HepG2 (cell line): ENCODE measurements around the gene CA12. TPM values are rescaled to one million over a fixed set of nuclear protein-coding genes. Genes with fewer than 3 reads are reported as not detected.

Experiments
- ATAC-seq: fragments of 200-7000 bp; cut with Tn5 transposase; 3 replicates; pipeline ENCODE4 v1.9.1; 2020; ENCODE audit warnings: mild to moderate bottlenecking, moderate library complexity
- BruUV-seq: library from RNA; stranded (reverse); fragments of 400-500 nt; replicated peaks from 2 replicates; lab custom pipeline; 2021; lab: Mats Ljungman, UMichigan
- CTCF ChIA-PET: fragments of 300-600 bp; formaldehyde crosslinking; extraction: SDS; loops from one replicate; lab custom pipeline; 2021; ENCODE audit warnings: low total read pairs, inconsistent platforms, low intra/inter-chr PET ratio; lab: Yijun Ruan, JAX
- POLR2A ChIA-PET: fragments of 350-600 bp; sonication (Branson Sonifier 250); formaldehyde crosslinking; loops from one replicate; lab custom pipeline; 2020; ENCODE audit warnings: antibody characterized with exemption, inconsistent platforms; lab: Yijun Ruan, JAX
- DNase-seq: peaks from one replicate; pipeline ENCODE4 v3.0.0-alpha.2; 2015; ENCODE audit warnings: low spot score
- FAIRE-seq: peaks from 3 replicates; lab custom pipeline; 2011; peaks lifted over from hg19 to GRCh38; lab: Jason Lieb, UNC
- H2AFZ ChIP-seq: one replicate; pipeline ENCODE4 v1.6.1; 2011; ENCODE audit warnings: low read length, inconsistent platforms
- H3K27ac ChIP-seq: fragments of 300-600 bp; 3 replicates; pipeline ENCODE4 v1.8.0; 2011; ENCODE audit warnings: mixed run types, mild to moderate bottlenecking, mixed read lengths, low read length, inconsistent platforms; ENCODE audit not compliant: insufficient read depth; ENCODE audit errors: extremely low read length
- H3K27me3 ChIP-seq, 2 experiments: fragments of 200-600 bp in 1 of 2; 2 replicates in 1 of 2; 3 replicates in 1 of 2; pipeline versions ENCODE4 v1.6.0 to v1.8.0; 2011; ENCODE audit warnings: low read length in 2 of 2, mild to moderate bottlenecking in 2 of 2, moderate library complexity in 2 of 2, inconsistent platforms in 1 of 2; ENCODE audit not compliant: insufficient read depth in 2 of 2, control insufficient read depth in 1 of 2
- H3K36me3 ChIP-seq, 2 experiments: fragments of 200-600 bp in 1 of 2; replicated peaks in 1 of 2; 2 replicates in 1 of 2; 3 replicates in 1 of 2; pipeline versions ENCODE4 v1.5.1 to v1.8.0; 2011; ENCODE audit warnings: low read length in 2 of 2, inconsistent platforms in 1 of 2; ENCODE audit not compliant: insufficient read depth in 2 of 2, control insufficient read depth in 1 of 2
- H3K4me1 ChIP-seq: 2 replicates; pipeline ENCODE4 v1.5.1; 2012; ENCODE audit warnings: low read length, inconsistent platforms; ENCODE audit not compliant: insufficient read depth
- H3K4me2 ChIP-seq: 2 replicates; pipeline ENCODE4 v1.6.0; 2011; ENCODE audit warnings: low read depth, low read length, inconsistent platforms
- H3K4me3 ChIP-seq, 3 experiments: fragments of 200-600 bp in 1 of 3; sonication (generic), shearing (Covaris generic) in 1 of 3; replicated peaks in 1 of 3; 2 replicates each; pipeline ENCODE4 v1.5.1; 2011 to 2016; ENCODE audit warnings: low read length in 3 of 3, inconsistent platforms in 2 of 3, low read depth in 2 of 3, mild to moderate bottlenecking in 2 of 3, control low read depth in 1 of 3, mixed read lengths in 1 of 3; ENCODE audit not compliant: insufficient read depth in 1 of 3
- H3K79me2 ChIP-seq: one replicate; pipeline ENCODE4 v1.6.1; 2011; ENCODE audit warnings: low read length, inconsistent platforms; ENCODE audit not compliant: insufficient read depth
- H3K9ac ChIP-seq: 2 replicates; pipeline ENCODE4 v1.6.0; 2011; ENCODE audit warnings: mild to moderate bottlenecking, low read depth, low read length, inconsistent platforms; ENCODE audit not compliant: insufficient read depth
- H3K9me3 ChIP-seq: 2 replicates; pipeline ENCODE4 v1.5.1; 2012; ENCODE audit warnings: mild to moderate bottlenecking, low read length
- H4K20me1 ChIP-seq: 2 replicates; pipeline ENCODE4 v1.6.0; 2011; ENCODE audit warnings: inconsistent platforms, mild to moderate bottlenecking, low read length, moderate library complexity; ENCODE audit not compliant: insufficient read depth
- FOXC1 ChIP-seq: sonication (generic); formaldehyde crosslinking; IDR thresholded peaks from 2 replicates; pipeline ENCODE4 v1.8.0; 2022; ENCODE audit warnings: mild to moderate bottlenecking, missing genetic modification reagents, borderline replicate concordance
- KDM6A ChIP-seq: IDR thresholded peaks from 2 replicates; pipeline ENCODE4 v1.6.1; 2016; ENCODE audit warnings: low read depth
- NFIB ChIP-seq: sonication (generic); formaldehyde crosslinking; IDR thresholded peaks from 2 replicates; pipeline ENCODE4 v1.9.0; 2021; ENCODE audit warnings: missing genetic modification reagents, mild to moderate bottlenecking, borderline replicate concordance
- PLRG1 ChIP-seq: fragments of 450-650 bp; conservative IDR thresholded peaks from 2 replicates; pipeline ENCODE4 v1.6.1; 2016
- PRPF4 ChIP-seq: fragments of 200-400 bp; formaldehyde crosslinking; IDR thresholded peaks from 2 replicates; pipeline ENCODE4 v1.6.1; 2016; ENCODE audit warnings: low read length, low read depth; ENCODE audit not compliant: poor library complexity, severe bottlenecking
- RBFOX2 ChIP-seq: fragments of 200-400 bp; formaldehyde crosslinking; IDR thresholded peaks from 2 replicates; pipeline ENCODE4 v1.6.1; 2017; ENCODE audit warnings: low read depth, mild to moderate bottlenecking, low read length
- RXRA ChIP-seq: sonication (generic); formaldehyde crosslinking; IDR thresholded peaks from 2 replicates; pipeline ENCODE4 v1.5.1; 2020; ENCODE audit warnings: missing genetic modification reagents
- SP1 ChIP-seq, 2 experiments: fragments of 450-650 bp in 1 of 2; sonication (generic) in 1 of 2; formaldehyde crosslinking in 1 of 2; IDR thresholded peaks; 2 replicates each; pipeline versions ENCODE4 v1.4.0 to v1.6.1; 2016 to 2020; ENCODE audit warnings: missing genetic modification reagents in 1 of 2
- ZNF292 ChIP-seq: sonication (generic); formaldehyde crosslinking; IDR thresholded peaks from 2 replicates; pipeline ENCODE4 v1.8.1; 2022; ENCODE audit warnings: mild to moderate bottlenecking, low read depth, missing genetic modification reagents, borderline replicate concordance
- ZNF468 ChIP-seq: sonication (generic); formaldehyde crosslinking; IDR thresholded peaks from 2 replicates; pipeline ENCODE4 v1.8.0; 2022; ENCODE audit warnings: mild to moderate bottlenecking, moderate library complexity, missing genetic modification reagents
- ZNF816 ChIP-seq: sonication (generic); formaldehyde crosslinking; IDR thresholded peaks from 2 replicates; pipeline ENCODE4 v1.8.0; 2022; ENCODE audit warnings: missing genetic modification reagents, mild to moderate bottlenecking, borderline replicate concordance
- in situ Hi-C: cut with HindIII; loops from 2 replicates; pipeline ENCODE4 v1.10.0; 2017; ENCODE audit warnings: low pct_unique_long_range_greater_than_20kb; ENCODE audit not compliant: extremely low pct_ligation_motif_present
- intact Hi-C: fragments of 100-400 bp; cut with micrococcal nuclease; formaldehyde crosslinking; loops from one replicate; pipeline ENCODE4 v1.10.0; 2022; ENCODE audit not compliant: unreplicated experiment
- polyA plus RNA-seq, 8 experiments: library from polyadenylated mRNA; depleted of rRNA in 3 of 8; stranded (reverse) in 7 of 8; unstranded in 1 of 8; fragments of >200 nt; fragmentation: Illumina TruSeq in 4 of 8; extraction: Trizol in 4 of 8; gene quantifications; 2 replicates each; pipeline versions ENCODE4 v1.2.1 to v1.2.3, GENCODE V29; 2011 to 2016; ENCODE audit warnings: low read depth in 4 of 8, missing spikeins in 1 of 8, mixed read lengths in 1 of 8; ENCODE audit not compliant: insufficient read depth in 1 of 8
- total RNA-seq, 5 experiments: library from RNA; depleted of rRNA; stranded (reverse); fragments of >200 nt; fragmentation: Illumina TruSeq; extraction: Trizol; gene quantifications; 2 replicates each; pipeline ENCODE4 v1.2.3, GENCODE V29; 2016; ENCODE audit warnings: low read depth in 1 of 5
- TF ChIP-seq, protein P1 (sequence below), 2 experiments: sonication (generic) in 1 of 2; formaldehyde crosslinking in 1 of 2; IDR thresholded peaks; 2 replicates each; pipeline versions ENCODE4 v1.5.1 to v1.6.1; 2011 to 2020; ENCODE audit warnings: borderline replicate concordance in 1 of 2, low read depth in 1 of 2, low read length in 1 of 2, mild to moderate bottlenecking in 1 of 2, missing genetic modification reagents in 1 of 2, moderate library complexity in 1 of 2
- TF ChIP-seq, protein P2 (sequence below): sonication (generic); formaldehyde crosslinking; IDR thresholded peaks from 2 replicates; pipeline ENCODE4 v1.4.0; 2020; ENCODE audit warnings: mild to moderate bottlenecking, low read depth, missing genetic modification reagents
- TF ChIP-seq, protein P3 (sequence below): sonication (generic); formaldehyde crosslinking; IDR thresholded peaks from 2 replicates; pipeline ENCODE4 v1.5.1; 2020; ENCODE audit warnings: mild to moderate bottlenecking, missing genetic modification reagents

The CA12 gene
- total and polyA plus RNA-seq, 2 of the 13 experiments (the other 11 are each of a cell fraction or from before 2014, with no cell fraction given) = 0.07 to 0.20 TPM

DNA sequence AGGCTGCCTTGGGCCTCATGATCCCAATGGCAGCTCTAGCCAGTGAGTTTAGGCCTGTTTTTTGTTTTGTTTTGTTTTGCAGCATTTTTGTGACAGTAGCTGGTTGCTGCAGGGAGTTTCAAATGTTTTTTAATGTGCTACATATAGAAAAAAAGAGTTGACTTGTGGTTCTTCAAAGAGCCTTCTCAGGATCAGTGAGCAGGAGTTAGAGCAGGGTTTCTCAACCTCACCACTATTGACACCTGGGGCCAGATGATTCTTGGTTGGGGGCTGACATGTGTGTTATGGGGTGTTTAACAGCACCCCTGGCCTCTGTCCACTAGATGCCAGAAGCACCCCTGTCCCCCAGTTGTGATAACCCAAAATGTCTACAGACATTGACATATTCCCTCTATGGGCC is 86.3 kb downstream of the CA12 start:
- ChIA-PET POLR2A (no interaction called here), CTCF (no interaction called here)
- intact Hi-C loops = no loop called here
- no peaks in the 10 kb centered on the region for H3K36me3 ChIP-seq
- H3K9me3 ChIP-seq = no peaks in the 10 kb centered on the region
- no peak overlapping the region for H3K4me3 ChIP-seq
- H3K79me2 ChIP-seq = no peaks in the 10 kb centered on the region
- no peaks in the 10 kb centered on the region for H3K27me3 ChIP-seq
- H2AFZ ChIP-seq = no peak overlapping the region
- H3K27ac ChIP-seq = no peak overlapping the region
- FAIRE-seq = no peak
- peaks cover 18% of the 10 kb centered on the region for H3K4me1 ChIP-seq
- in situ Hi-C loops = loop anchor here (25.0 kb wide), 1 partner anchor 267 kb away; no protein-coding TSS in a partner anchor
- no peak for TF ChIP-seq ZNF468 (CRISPR knock-in tag)
- no peak for TF ChIP-seq NFIB (CRISPR knock-in tag)
- TF ChIP-seq, protein P1, sequence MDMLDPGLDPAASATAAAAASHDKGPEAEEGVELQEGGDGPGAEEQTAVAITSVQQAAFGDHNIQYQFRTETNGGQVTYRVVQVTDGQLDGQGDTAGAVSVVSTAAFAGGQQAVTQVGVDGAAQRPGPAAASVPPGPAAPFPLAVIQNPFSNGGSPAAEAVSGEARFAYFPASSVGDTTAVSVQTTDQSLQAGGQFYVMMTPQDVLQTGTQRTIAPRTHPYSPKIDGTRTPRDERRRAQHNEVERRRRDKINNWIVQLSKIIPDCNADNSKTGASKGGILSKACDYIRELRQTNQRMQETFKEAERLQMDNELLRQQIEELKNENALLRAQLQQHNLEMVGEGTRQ (IDR thresholded peaks at IDR 0.05; ENCODE audit: low read depth, low read length) = no peak
- TF ChIP-seq, protein P1 (CRISPR knock-in tag; IDR thresholded peaks at IDR 0.05; ENCODE audit: borderline replicate concordance) = no peak
- TF ChIP-seq KDM6A (CRISPR knock-in tag) = no peak
- no peak for TF ChIP-seq SP1 (IDR thresholded peaks at IDR 0.05)
- no peak for TF ChIP-seq SP1 (CRISPR knock-in tag; IDR thresholded peaks at IDR 0.05)
- TF ChIP-seq PLRG1 = no peak
- TF ChIP-seq PRPF4 = no peak
- no peak for TF ChIP-seq ZNF292 (CRISPR knock-in tag)
- TF ChIP-seq RXRA = no peak
- TF ChIP-seq FOXC1 (CRISPR knock-in tag) = no peak
- TF ChIP-seq, protein P2, sequence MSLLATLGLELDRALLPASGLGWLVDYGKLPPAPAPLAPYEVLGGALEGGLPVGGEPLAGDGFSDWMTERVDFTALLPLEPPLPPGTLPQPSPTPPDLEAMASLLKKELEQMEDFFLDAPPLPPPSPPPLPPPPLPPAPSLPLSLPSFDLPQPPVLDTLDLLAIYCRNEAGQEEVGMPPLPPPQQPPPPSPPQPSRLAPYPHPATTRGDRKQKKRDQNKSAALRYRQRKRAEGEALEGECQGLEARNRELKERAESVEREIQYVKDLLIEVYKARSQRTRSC (CRISPR knock-in tag) = no peak
- no peak for TF ChIP-seq RBFOX2
- TF ChIP-seq ZNF816 = no peak
- TF ChIP-seq, protein P3, sequence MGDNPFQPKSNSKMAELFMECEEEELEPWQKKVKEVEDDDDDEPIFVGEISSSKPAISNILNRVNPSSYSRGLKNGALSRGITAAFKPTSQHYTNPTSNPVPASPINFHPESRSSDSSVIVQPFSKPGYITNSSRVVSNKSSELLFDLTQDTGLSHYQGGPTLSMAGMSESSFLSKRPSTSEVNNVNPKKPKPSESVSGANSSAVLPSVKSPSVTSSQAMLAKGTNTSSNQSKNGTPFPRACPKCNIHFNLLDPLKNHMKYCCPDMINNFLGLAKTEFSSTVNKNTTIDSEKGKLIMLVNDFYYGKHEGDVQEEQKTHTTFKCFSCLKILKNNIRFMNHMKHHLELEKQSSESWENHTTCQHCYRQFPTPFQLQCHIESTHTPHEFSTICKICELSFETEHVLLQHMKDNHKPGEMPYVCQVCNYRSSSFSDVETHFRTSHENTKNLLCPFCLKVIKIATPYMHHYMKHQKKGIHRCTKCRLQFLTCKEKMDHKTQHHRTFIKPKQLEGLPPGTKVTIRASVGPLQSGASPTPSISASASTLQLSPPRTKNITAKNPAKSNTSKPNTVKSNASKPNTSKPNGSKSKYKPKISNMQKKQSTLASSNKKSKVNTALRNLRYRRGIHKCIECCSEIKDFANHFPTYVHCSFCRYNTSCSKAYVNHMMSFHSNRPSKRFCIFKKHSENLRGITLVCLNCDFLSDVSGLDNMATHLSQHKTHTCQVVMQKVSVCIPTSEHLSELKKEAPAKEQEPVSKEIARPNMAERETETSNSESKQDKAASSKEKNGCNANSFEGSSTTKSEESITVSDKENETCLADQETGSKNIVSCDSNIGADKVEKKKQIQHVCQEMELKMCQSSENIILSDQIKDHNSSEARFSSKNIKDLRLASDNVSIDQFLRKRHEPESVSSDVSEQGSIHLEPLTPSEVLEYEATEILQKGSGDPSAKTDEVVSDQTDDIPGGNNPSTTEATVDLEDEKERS = no peak
- no peaks in the 10 kb centered on the region for H4K20me1 ChIP-seq
- H3K9ac ChIP-seq = no peak overlapping the region
- no peak overlapping the region for H3K4me2 ChIP-seq
- DNase-seq = no peak
- no TSS peak for BruUV-seq
- no peak for ATAC-seq
